Activated CD4-positive, CD25-positive, alpha-beta regulatory T cell (primary cell): ENCODE results near the gene ZXDC.

Source experiments
- DNase-seq, 4 experiments: peaks; one replicate each; lab custom pipeline; 2025; lab: John Stamatoyannopoulos, UW

Gene ZXDC

DNA sequence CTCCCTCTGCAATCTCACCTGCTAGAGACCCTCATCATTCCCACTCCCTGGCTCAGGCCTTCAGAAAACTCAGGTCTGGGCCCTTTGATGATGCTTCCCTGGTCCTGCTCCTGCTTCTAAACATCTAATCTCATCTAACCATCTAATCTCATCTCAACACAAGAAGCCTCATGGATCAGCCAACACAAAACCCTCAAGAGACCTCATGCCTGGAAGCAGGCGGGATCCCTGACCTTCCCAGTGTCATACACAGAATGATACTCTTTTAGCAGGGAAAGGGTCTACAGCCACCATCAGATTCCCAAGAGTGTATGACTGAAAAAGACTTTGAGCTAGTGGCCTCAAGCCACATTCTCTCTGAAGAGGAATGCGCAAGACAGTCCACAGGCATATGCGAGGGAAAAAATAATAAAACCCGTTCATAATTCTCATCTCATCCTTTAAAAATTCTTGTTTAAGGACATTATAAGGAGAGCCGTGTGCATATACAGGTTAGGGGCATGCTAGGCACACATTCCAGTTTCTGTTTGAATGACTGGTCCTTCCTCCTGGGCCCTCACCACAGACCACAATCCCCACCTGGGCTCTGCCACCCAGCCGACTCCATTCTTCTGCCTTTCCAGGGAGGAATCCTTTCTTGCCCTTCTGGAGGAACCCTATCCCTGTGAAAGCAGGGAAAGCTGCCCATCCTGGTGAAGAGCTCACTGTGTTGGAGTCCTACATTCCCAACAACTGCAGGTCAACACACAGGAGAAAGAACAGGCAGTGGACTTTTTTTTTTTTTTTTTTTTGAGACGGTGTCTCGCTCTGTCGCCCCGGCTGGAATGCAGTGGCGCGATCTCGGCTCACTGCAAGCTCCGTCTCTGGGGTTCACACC, 2.2 kb downstream of the ZXDC start:
- no peak for DNase-seq

GRCh38 chr3:126472277-126473006, 3.2 kb downstream of the ZXDC start:
- DNase-seq = no peak

DNA sequence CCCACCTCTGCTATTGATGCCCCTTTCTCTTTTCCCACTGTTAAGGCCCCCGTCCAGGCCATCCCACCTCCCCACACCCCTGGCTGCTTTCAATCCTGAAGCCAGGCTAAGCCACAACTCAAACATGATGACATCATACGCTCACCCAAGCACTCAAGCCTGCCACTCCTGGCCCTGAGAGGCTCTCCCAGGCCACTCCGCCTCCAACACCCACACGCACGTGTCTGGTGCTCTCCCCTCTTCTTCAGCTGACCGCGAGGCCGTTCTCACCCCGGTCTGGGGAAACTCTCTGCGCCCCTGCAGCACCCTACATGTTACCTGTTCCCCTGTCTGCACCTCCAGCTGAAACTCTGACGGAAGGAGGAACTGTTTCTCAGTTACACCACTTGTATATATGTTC, 6.2 kb downstream of the ZXDC start:
- DNase-seq = no peak

- DNase-seq = no peak
Measured at GRCh38 chr3:126468028-126468891, 7.4 kb downstream of the ZXDC start.

- no peak for DNase-seq
Measured at GRCh38 chr3:126467611-126467955, 8.1 kb downstream of the ZXDC start.

DNA sequence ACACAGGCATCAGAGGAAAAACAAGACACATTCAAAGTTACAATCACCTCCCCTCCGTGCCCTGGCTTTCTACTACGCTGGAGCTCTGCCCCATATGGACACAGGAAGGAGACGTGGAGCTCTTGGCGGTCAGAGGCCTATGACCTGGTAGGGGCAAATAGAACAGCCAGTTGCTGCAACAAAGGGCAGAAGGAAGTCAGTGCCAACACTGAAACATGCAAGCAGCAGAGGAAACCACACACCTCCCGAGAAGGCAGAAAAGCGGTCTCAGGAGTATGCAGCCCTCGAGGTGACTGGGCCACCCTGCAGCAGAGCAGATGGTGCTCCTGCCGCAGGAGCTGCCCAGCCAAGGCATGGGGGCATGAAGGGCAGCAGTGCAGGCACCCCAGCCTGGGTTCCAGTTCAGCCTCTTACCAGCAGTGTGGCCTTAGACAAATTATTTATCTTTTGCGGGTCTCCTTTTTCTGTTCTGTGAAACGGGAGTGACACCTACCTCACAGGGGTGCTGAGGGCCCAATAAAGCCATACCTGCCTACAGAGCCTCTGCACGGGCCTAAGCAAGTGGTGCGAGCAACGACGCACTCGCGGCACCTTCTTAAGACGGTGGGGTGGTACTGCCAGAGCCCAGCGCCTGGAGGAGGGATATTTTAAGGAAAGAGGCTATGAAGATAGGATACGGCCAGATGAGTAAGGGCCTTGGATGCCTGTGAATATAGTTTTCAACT, 8.6 kb downstream of the ZXDC start:
- no peak for DNase-seq

DNA sequence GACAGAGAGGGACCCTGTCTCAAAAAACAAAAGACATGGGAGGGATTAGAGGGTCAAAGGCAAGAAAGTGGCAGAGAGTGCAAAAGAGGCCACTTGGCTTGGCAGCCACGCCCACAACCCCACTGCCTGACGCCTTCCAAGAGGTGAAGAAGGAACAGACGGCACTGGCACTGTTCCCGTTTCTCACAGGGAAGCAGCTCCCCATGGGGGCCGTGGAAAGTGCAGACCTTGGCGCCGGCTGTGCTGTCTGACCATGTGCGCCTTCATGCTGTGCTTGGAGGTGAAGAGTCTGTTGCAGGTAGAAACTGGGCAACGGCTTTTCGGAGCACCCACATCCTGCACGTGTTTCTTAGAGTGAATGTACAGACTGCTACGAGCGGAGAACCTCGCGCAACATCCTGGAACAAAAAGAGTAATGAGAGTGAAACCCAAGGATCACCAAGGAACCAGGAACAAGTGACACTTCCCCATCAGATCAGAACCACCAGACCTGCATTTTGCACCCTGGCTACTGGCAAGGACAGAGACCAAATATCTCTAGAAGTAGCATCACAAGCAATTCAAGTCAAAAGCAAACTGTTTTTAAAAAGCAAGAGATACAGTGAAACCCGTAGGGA, 9.7 kb downstream of the ZXDC start:
- no peak for DNase-seq

DNA sequence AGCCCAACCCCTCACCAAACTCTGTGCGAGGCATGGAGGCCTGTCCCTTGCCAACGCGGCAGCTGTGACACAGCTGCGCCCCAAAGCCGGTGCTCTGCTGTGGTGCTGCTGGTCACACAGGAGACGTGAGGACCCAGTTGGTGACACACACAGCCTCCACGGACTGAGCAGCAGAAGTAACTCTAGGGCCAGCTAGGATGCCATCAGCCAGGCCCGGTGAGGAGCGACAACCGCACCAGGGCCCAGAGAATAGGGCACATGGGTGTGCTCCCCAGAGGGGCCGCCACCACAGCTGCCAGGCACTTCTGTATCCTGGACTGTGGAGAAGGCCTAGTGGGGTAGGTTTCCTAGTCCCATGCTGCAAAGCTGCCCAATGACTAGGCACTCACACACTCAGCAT, 10.7 kb downstream of the ZXDC start:
- no peak for DNase-seq

- no peak for DNase-seq
Measured at GRCh38 chr3:126464494-126464893, 11.2 kb downstream of the ZXDC start.

DNA sequence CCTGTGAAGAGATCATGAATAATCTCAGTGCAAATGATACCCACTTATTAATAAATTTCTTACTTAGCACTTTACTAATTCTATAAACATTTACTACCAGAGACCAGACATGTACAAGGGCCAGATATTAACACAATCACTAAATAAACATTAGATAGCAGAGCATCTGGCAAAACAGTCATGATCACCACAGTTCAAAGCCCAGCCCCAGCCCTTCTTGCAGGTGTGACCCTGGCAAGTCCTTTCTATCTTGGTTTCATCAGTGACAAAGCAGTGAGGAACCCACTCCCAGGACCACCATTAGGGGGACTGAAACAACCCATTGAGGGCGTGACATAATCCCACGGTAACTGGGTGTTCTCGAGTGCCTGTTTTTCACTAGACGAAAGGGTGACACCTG, 11.6 kb downstream of the ZXDC start:
- no peak for DNase-seq

DNA sequence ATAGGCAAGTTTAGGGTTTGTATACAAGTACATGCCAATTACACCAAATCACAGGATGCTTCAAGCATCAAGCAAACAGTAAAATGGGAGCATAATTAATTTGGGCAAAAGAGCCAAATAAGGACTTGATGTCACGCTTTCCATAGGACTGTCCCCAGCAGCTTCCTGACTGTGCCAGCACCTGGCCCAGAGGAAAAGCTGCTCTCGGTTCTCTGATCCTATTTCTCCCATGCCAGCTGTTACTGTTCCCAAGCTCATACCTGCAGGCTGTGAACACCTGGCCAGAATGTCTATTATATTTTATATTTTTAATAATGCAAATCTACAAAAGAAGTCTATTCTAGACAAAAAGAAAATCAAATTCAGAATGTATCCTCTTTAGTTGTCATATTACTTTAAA, 12.2 kb downstream of the ZXDC start:
- no peak for DNase-seq

DNA sequence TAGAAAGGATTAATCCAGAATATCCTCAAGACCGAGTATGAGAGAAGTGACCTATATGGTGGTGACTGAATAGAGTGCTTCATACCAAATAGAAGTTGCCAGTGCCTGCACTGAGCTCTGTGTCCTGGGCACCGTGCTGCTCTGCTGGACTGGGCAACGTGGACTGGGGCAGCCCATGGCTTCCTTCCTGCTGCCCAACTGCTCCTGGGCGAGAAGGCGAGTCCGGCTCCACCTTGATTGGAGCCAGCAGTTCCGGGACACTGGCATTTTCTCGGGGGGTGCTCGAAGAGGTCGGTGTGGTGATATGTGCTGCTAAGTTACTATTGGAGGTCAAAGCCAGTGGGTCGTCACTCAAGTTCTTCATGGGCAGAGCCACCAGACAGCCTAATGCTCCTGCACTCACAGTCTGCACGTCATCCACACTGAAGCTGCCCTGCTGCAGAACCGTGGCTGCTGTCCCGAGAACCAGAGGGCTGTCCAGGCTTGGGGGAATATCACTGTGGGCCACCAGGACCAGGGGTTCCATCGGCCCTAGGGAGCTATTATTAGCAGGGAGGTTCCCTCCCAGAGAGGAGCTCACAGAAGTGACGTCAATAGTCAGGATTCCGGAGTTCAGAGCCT, 14.1 kb downstream of the ZXDC start:
- DNase-seq = no peak

DNA sequence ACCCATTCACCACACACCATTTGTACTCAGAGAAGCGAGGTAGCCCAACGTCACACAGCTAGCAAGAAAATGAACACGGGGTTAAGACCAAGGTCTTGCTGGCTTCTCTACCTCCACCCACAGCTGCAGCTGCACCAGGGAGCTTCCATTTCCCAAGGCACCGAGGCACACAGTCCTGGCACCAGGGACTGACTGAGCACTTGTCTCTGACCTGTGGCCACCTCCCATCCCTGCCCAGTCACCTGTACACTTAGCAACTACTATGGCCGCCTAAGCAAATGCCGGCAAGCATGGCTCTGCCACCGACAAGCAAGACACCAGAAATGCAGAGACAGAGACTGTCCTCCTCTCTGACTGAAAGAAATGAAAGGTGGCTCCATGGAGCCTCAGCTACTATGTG, 15.3 kb downstream of the ZXDC start:
- no peak for DNase-seq

- DNase-seq = no peak
Measured at GRCh38 chr3:126459763-126460127, 15.9 kb downstream of the ZXDC start.

DNA sequence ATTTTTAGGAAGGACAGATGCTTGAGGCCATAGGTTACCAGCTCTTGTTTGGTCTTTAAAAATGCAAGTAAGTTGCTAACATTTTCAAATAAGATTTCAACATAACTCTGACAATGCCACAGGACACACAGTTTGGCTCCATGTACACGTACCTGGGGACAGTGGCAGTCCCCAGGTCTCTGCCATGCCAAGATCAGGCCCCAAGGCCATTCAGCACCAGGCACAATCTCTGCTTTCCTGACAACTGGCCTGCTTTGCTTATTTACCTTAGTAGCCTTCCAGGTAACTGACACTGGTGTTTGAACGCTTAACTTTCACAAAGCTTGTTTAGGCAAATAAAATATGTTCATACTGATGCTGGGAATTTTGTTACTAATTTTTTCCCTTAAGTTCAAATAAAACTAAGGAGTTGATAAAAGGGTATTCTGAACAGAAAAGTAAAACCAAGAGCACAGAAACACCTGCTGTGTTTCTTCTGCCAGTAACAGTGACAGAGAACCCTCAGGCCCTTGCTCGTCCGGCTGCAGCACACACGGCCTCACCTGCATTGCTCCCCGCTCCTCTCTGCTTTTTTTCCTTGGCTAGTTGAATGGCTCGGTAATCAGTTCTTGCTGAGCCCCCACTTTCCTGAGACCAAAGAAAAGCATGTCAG, 16.5 kb downstream of the ZXDC start:
- no peak for DNase-seq

- no peak for DNase-seq
Measured at GRCh38 chr3:126456766-126457388, 18.8 kb downstream of the ZXDC start.

- DNase-seq = no peak
Measured at GRCh38 chr3:126456211-126456610, 19.5 kb downstream of the ZXDC start.

GRCh38 chr3:126454437-126455198, 21.1 kb downstream of the ZXDC start:
- no peak for DNase-seq

GRCh38 chr3:126454025-126454424, 21.7 kb downstream of the ZXDC start:
- DNase-seq = no peak
